ENCODE measurements around the gene DGKH.

The DGKH gene

DNA sequence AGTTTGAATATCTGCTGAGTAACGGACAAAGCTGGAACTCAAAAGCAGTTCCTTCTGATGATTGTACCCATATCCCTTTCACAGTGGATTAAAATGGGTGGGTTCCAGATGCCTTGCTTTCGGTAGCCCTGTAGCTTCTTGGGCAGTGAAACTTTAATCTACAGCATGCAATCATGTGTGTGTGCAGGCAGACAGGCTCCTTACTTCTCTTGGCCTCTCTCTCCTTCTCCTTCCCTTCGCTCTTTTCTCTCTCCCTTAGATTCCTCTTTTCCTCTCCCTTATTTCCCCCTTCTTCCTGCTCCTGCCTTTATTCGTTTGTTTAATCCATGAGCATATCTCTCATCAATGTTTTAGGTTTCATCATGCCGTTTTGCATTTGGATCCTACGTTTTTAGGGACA is 8.1 kb downstream of the DGKH start:
- no peak for DNase-seq (ENCODE audit: extremely low read depth, low read depth)
- no peak overlapping the region for H3K4me3 ChIP-seq (replicated peaks; ENCODE audit: low read depth, low read length)
- TF ChIP-seq, protein P1, sequence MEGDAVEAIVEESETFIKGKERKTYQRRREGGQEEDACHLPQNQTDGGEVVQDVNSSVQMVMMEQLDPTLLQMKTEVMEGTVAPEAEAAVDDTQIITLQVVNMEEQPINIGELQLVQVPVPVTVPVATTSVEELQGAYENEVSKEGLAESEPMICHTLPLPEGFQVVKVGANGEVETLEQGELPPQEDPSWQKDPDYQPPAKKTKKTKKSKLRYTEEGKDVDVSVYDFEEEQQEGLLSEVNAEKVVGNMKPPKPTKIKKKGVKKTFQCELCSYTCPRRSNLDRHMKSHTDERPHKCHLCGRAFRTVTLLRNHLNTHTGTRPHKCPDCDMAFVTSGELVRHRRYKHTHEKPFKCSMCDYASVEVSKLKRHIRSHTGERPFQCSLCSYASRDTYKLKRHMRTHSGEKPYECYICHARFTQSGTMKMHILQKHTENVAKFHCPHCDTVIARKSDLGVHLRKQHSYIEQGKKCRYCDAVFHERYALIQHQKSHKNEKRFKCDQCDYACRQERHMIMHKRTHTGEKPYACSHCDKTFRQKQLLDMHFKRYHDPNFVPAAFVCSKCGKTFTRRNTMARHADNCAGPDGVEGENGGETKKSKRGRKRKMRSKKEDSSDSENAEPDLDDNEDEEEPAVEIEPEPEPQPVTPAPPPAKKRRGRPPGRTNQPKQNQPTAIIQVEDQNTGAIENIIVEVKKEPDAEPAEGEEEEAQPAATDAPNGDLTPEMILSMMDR (IDR thresholded peaks at IDR 0.05; ENCODE audit: low read depth, low read length, missing control alignments), result no peak

DNA sequence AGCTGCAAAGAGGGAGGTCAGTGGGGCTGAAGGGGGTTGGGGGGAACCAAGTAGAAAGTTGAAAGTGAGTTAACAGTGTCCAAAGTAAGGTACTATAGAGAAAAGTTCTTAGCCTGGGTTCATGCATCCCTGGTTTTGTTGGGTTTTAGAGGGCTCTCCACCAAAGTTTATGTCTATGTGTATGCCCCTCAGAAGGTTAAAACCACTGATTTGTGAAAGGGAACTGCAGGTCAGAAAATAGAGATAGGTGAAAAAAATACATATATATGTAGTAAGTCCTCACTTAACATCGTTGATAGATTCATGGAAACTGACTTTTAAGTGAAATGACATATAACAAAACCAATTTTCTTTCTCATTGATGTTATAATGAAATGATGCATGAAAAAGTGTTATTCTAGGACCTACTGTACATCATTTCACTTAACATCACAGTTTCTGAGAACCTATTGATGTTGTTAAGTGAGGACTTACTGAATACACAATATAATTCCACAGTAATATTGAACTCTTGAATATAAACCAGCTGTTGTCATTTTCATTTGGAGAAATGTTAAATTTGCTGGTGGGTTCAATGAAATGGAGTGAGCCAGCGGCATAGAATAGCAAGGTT is 9.6 kb downstream of the DGKH start:
- TF ChIP-seq, protein P1 (IDR thresholded peaks at IDR 0.05; ENCODE audit: low read depth, low read length, missing control alignments), result no peak
- DNase-seq (ENCODE audit: extremely low read depth, low read depth), result no peak

DNA sequence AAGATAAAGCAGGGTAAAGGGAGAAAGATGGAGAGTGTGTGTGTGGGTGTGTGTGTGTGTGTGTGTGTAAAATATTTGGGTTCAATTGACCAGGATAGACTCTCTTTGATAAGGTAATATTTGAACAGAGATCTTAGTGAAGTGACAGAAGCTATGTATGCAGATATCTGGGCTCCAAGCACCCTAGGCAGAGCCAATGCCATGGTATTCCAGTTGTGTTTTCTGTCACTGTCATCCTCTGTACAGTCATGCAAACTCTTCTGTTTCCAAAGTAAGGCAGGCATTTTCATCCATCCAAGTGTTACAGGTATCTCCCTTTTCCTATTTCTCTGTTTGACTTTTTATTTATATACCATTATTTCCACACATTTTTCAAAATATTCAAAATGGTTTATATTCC is 13.5 kb downstream of the DGKH start:
- TF ChIP-seq, protein P1 (IDR thresholded peaks at IDR 0.05; ENCODE audit: low read depth, low read length, missing control alignments), result no peak
- DNase-seq (ENCODE audit: extremely low read depth, low read depth), result no peak
- no peak overlapping the region for H3K4me3 ChIP-seq (replicated peaks; ENCODE audit: low read depth, low read length)

More for the DNA sequence above, 9.6 kb downstream of the DGKH start:
- H3K4me3 ChIP-seq (replicated peaks; ENCODE audit: low read depth, low read length), result no peak overlapping the region

DNA sequence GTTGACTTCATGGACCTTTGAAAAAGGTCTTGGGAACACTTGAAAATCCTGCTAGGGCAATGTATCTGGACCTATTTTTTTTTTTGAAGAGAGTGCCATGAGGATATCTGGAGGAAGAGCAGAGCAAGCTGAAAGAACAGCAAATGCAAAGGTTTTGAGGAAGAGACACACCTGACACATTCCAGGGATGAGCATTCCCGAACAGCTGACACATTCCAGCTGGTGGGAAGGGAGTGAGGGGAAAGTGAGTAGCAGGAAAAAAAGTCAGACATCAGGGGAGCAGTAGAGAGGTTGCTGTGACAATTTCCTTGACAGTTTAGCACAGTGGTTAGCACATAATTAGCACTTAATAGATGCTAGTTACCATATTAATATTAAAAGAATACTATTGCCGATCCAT is 14.7 kb downstream of the DGKH start:
- TF ChIP-seq, protein P1 (IDR thresholded peaks at IDR 0.05; ENCODE audit: low read depth, low read length, missing control alignments), result no peak
- DNase-seq (ENCODE audit: extremely low read depth, low read depth), result no peak
- no peak overlapping the region for H3K4me3 ChIP-seq (replicated peaks; ENCODE audit: low read depth, low read length)

DNA sequence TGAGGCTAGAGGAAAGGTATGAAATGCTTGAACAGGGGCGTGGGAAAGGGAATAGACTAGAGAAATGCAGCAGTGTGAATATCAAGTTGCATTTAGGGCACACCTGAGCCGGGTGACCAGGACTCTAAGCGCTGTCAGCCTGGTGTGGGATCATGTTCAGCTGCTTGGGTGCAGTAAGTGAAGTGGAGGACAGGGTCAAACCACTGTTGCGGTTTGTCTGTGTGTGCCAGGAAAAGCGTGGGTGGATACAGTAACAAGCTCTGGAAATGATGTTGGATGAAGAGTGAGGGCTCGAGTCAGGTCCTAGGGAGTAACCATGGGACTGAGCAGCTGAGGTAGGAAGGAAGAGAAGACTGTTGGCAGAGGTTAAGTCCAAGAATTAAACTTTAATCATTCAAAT is 15.8 kb downstream of the DGKH start:
- no peak for DNase-seq (ENCODE audit: extremely low read depth, low read depth)
- TF ChIP-seq, protein P1 (IDR thresholded peaks at IDR 0.05; ENCODE audit: low read depth, low read length, missing control alignments), result no peak
- no peak overlapping the region for H3K4me3 ChIP-seq (replicated peaks; ENCODE audit: low read depth, low read length)

DNA sequence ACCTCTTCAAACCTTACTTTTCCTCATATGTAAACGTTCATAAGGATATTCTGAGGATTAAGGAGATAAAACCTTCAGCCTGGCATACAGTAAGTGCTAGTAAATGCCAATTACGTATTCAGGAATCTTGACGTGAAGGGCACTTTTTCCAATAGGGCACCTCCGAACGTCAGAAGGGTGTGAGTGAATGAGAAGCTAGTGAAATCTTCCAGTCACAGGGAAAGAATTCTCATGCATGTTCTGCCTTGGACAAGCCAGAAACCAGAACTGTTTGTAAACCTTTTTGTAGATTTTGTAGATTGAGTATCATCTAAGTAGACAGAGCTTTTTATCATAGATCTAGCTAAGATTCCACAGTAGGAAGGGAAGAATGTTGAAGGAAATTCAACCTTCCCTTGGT is 16.5 kb downstream of the DGKH start:
- TF ChIP-seq, protein P1 (IDR thresholded peaks at IDR 0.05; ENCODE audit: low read depth, low read length, missing control alignments), result no peak
- H3K4me3 ChIP-seq (replicated peaks; ENCODE audit: low read depth, low read length), result no peak overlapping the region
- DNase-seq (ENCODE audit: extremely low read depth, low read depth), result no peak

DNA sequence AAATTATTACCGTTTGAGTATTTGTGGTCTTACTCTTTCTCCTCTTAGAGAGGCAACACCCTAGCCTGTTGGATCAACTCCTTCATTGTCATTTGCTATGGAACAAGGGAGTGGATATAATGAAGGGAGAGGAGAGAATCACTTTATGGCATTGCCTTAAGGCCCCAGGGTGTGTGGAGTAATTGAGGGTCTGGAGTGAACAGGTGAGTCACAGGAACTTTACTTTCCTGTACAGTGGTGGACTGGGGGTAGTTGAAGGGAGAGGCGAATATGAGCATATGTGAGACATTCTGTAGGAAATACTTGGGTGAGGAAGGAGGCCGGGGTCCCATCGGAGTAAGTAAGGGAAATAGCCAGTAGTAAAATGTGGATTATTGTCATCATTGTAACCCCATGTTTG is 17.0 kb downstream of the DGKH start:
- DNase-seq (ENCODE audit: extremely low read depth, low read depth), result no peak
- H3K4me3 ChIP-seq (replicated peaks; ENCODE audit: low read depth, low read length), result no peak overlapping the region
- TF ChIP-seq, protein P1 (IDR thresholded peaks at IDR 0.05; ENCODE audit: low read depth, low read length, missing control alignments), result no peak
